CD4-positive, alpha-beta T cell treated with Interleukin-17A for 1 hour (primary cell): ENCODE measurements around the gene MEGF11.
"Not testable (repeated sequence)": the region's sequence is repeated elsewhere in the genome, so short reads cannot be mapped to it uniquely, and the experiment has no call there.

Experiments used
- DNase-seq: peaks from one replicate; pipeline ENCODE4 v3.0.0-alpha.2; 2020

MEGF11 gene

DNA sequence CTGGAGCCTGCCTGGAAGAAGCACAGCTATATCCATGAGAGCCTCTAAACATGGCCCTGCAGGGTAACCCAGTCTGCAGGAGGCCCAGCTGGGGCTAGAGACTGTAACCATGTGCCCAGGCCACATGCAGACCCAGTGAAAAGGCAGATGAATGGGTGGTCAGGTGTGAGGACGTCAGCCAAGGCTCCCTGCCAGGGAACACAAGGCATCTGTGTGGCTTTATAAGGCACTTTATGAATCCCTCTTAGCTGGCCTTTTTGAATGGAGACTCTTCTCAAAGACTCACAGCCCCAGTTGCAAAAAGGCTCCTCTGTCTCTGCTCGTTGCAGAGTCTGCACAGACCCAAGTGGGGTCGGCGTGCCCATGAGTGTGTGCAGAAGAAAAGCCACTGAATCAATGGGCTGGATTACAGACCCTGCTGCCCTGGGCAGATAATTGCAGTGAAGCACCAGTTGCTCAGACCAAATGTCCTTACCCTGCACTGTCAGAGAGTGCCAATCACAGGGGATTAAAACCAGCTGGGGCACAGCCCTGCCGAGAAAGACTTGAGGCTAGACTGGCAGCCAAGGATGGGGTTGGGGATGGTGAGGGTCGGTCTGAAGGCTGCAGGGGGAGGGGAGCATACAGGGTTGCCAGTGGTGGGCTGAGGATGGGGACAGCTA, 230.1 kb downstream of the MEGF11 start:
- DNase-seq, result no peak

DNA sequence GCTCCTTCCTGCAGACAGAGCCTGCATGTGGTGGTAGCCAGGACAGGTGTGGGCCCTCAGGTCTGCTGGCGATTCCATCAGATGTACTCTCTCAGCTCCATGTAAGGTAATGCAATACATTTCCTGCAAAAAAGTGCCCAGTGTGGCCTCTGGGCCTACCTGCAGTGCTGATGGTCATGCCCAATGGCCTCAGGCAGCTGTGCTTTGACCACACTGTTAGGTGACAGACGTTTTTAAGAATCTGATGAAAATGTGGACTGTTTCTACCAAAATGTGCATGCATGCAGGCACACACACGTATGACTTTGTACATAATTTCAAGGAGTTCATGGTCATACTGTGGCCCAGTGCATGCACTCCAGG, 231.4 kb downstream of the MEGF11 start:
- DNase-seq, result no peak

DNA sequence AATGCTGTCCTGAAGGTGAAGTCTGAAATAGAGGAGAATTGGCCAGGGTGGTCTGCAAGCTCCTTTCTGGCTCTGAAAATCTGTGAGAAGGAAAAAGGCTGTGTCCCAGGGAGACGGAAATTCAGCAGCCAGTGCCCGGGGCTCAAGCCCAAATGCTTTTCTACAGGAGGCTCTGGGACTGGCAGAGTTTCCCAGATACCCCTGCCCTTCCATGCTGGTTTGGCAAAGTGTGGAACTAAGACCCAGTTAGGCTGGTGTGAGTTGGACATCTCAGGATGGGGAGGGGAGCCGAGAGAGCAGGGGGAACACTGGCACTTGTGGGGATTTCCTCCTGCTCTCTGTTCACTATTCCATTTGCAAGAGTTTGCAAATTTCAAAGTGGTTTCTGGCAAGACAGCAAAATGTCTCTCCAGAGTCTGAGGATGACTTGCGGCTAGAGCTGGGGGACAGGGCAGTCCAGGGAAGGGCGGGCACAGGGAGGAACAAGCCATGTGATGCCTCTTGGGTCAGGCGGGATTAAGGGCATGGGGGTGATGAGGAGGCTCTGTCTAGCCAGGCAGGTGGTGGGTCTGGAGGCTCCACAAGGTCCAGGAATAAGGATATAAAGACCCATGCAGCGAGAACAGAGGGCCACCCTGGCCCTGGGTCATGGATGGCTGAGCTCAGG, 231.9 kb downstream of the MEGF11 start:
- no peak for DNase-seq

DNA sequence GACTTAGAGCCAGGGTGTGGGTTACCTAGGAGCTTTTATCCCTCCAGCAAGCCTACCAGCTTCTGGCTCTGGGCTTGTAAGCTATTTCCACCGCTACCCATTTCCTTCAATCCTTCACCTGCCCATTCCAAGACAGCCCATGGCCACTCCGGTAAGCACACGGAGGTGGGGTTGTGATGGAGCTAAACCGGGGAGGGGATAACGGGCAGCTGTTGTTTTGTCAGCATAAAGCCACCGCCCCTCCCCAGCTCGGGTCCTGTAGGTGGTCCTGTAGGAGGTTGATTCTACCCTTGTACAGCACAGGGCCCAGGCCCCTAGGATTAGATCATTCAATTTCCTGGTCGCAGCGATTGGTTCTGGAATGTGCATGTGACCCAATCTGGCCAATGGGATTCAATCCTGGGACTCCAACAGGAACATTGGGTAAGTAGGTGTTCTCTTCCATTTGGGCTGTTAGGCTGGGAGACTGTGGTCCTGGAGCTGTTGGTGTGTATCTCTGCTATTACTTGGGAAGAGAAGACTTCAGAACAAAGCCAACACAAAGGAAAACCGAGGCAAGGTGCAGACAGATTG, 233.6 kb downstream of the MEGF11 start:
- DNase-seq, result no peak

DNA sequence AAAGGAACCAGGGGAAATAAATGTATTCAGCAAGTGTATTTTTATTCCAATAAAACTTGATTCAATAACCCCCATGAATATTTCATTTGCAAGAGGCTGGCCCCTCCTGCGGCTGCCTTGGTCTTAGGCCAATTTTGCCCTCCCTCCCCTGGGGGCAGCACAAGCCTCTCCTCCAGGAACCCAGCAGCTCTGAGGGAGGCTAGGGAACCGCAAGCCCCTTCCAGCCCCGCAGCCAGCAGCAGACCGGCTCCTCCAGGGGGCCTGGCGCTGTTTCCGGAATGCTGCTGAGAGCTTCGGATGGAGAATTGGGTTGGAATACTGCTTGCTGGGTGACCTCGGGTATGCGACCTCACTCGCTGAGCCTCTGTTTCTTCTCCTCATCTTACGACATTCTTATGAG, 234.2 kb downstream of the MEGF11 start:
- no peak for DNase-seq

DNA sequence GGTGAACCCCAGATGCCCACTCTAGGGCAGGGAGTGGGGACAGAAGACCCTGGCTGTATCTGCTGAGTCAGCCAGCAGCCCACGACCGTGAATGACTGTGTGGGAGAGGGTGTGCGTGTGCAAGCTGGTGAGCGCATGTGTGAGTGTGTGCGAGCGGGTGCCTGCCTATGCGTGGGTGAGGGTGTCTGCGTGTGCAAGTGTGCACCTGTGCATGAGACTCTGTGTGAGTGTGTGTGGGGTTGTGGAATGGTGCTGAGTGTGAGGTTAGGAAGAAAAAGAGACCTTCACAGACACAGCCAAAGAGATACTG, 235.1 kb downstream of the MEGF11 start:
- no peak for DNase-seq

DNA sequence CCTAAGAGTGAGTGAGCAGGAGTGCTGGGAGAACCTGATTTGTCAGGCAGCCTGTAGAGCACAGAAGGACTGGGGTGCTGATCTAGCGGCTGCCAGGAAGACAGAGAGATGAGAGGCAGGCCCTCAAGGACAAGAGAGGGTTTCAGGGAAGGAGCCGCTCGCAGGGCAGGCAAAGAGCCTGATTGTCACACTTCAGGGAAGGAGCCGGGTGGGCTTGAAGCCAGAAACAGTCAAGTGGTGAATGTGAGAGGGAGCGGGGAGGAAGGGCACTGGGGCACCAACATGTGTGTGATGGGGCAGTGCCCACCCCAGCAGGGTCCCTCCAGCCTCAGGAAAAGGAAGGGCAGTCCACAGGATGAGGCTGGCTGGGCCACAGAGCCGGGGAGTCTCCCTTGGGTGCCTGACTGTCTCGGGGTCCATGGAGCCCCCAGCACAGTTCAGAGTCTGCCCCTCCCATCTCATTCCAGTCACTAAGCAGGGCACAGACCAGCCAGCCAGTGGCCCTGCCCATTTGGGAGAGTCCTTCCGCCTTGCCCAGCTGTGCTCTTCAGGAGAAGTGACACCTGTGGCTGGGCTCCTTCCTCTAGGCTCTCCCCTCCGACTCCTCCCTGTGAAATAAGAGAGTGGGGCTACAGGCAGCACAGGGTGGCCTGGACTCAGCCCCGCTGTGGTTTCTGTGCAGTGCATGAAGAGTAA, 235.6 kb downstream of the MEGF11 start:
- no peak for DNase-seq

DNA sequence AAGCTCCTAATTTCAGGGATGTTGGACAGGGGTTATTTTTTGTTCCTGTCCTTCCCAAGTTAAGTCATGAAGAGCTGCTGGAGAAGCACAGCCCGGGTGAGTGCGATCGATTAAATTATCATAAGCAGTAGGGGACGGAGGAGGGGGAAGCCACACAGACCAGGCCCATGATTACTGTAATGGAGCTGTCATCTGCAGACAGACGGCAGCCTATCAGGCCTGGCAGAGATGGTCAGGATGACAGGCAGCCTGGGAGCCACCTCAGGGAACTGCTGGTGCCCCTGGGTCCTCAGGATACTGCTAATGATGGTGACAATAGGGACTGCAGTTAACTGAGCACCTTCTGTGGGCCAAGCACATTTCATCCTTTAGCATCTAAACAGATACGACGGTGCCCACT, 236.6 kb downstream of the MEGF11 start:
- DNase-seq, result no peak

DNA sequence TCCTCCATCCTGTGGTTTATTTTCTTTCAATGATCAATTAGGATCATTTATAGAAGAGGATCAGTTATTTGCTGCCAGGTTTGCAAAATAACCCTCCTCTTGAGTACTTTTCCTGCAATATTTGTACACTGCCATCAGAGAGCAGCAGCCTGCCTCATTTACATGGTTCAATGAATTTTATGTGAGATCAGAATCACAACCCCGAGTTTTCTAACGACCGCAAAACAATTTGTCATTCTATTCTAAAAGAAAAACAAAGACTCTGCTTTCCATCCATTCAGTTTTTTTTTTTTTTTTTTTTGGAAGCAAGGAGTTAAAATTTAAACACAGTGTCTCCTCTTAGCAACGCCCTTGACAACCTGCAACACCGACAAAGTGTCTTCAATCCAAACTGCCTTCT, 237.4 kb downstream of the MEGF11 start:
- no peak for DNase-seq

DNA sequence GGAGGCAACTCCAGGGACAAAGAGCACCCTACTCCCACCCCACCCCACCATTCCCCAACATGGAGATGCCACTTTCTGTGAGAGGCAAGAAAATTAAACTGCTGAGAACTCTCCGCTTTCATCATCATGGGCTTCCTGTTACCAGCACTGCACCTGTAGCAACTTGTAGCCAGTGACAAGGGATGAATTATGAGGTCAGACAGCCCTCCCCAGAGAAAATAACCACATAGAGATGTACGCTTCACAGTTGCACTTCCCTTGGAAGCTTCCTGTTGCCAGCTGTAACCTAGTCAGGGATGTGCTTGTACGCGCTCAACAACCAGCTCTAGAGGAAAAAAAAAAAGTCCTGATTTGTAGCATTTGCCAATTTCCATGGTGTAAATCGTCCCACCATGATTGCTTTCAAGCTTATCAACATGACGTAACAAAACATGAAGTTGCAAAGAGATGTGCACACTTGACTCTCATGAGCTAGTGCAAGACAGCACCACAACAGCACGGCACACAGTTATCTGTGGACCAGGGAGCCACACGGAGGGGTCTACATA, 238.8 kb downstream of the MEGF11 start:
- no peak for DNase-seq

DNA sequence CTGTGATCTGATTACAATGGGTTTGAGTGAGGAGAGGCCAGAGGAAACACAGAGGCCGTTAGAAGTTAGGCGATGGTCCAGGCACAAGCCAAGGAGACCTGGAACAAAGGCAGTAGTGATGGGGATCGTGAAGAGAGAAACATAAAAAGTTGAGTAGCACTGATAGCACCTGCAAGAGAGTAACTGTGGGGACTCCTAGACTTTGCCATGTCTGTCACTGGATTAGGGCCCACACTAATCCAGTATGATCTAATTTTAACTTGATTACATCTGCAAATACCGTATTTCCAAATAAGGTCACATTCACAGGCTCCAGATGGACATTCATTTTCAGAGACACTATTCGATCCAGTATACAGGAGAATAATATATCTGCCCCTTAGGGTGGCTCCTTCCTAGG, 239.5 kb downstream of the MEGF11 start:
- no peak for DNase-seq

DNA sequence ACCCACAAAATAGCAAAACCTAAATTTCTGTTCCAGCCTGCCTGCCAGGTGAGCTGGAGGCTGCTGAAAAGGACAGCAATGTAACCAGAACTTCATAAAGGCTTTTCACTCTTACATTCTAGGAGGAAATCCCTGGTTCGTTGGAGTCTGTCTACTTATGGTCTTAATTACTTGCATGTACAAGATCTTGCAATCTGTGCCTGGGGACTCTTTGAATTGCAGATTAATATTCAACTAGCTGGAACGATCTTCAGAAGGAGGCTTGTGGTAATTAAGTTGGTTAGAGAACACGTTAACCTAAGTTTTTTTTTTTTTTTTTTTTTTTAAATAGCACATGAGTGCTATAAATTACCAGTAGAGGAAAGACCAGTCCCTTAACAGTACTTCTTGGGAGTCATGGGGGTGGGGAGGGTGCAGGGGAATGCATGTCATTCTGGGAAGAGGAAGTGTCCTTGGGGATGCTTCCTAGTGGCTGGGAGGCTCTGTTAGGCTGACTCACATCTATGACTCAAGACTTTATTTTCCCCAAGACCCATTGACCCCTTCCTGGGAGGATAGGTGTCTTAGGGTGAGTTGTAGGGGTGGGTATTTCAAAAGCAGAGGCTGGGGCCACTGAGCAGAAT, 244.5 kb downstream of the MEGF11 start:
- DNase-seq, result no peak

DNA sequence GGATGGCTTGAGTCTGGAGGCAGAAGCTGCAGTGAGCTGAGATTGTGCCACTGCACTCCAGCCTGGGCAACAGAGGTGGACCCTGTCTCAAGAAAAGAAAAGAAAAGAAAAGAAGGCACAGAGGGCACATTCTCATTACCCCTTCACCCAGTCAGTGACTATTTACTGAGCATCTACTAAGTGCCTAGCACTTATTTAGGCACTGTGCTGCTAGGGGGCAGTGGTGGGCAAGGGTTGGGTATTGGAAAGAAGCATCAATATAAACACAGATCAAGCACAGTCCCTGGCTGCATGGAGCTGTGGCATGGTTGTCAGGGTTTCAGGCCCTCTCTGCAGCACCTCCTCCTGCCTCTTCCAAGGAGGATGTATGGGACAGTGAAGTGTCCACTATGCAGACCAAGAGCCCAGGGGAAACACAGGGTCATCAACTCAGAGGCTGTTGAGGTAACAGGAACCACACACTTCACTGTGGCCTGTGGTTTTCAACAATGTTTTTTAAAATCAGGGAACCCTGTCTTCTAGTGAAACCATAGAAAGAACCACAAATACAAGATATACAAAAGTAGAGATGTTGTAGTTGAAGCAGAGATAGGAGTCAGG, 245.8 kb downstream of the MEGF11 start:
- no peak for DNase-seq

DNA sequence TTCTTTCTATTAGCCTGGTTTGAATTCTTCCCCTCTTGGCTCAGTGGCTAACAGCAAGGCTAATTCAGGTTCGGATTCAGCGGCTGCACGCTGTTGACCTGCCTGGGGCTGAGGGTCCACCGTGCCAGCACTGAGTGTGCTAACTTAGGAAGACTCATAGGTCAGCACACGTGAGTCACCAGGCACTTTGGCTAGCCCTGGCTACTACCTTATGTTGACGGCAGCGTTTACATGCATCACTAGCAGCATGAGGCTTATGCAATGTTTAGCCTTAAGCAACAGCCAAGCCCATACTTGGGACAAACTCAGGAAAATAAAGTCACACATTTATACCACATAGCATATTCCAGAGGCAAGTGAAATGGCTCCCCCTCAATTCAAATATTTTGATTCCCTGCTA, 246.6 kb downstream of the MEGF11 start:
- no peak for DNase-seq

DNA sequence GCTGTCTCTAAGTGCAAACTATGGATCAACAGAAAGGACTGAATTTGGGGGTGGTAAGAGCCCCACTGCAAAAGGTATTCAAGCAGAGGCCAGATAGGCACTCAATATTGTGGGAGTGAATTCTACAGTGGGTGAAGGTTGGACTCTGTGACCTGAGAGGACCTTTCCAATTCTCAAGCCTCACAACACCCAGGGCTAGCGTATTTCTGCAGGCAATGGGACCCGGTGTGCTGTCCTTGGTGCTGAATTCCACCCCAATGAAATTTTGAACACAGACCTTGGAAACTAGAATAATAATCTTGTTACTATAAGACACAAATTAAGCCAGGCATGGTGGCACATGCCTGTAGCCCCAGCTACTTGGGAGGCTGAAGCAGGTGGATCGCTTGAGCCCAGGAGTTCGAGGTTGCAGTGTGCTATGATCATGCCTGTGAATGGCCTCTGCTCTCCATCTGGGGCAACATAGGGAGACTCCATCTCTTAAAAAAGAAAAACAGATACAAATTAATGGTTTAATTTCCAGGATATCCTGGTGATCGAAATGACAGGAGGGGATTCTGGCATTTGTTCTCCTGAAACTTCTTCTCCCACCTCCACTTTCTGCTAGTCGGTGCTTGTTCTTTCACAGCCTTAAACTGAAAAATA, 248.8 kb downstream of the MEGF11 start:
- DNase-seq, result no peak

DNA sequence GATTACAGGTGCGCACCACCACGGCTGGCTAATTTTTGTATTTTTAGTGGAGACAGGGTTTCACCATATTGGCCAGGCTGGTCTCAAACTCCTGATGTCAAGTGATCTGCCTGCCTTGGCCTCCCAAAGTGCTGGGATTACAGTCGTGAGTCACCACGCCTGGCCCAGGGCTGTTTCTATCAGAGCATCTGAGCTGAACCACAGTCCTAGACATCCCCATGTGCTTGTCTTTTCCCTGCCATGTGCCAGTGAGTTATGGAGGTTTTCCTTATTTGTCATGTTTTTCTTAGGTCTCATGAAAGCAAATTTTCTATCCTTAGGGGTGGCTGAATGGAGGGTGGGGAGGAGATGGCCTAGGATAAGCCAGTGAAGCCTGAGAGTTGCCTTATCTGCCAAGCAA, 250.4 kb downstream of the MEGF11 start:
- DNase-seq, result not testable (repeated sequence)

DNA sequence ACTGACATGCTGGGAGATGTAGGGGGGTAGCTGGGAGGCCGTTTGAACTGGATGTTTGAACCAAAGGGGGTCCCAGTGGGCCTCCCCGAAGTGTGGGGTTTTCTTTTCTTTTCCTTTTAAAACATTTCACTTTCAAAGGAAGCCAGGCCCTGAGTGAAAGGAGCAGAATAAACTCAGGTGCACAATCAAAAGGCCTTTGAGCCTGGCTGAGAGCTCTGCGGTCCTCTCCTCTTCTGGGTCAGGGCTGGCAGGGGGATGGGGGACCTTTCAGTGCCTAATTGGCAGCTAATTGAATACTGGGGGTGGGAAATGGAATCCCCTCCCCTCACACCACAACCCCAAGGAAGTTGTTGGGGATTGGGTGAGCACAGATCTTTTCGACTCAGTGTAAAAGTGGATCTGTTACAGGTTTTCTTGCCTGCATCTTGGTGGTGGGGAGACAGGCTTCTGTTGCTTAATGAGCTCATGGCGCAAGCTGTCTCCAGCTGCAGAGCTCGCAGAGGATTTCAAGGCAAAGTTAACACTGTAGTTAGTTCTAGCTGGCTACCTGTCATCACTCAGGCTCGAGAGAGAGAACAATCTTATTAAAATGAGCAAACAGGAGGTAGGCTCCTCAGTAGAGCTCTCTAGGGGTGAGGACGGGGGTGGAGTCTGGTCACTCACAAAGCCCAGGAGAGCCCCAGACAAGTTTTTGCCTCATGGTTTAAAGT, 251.7 kb downstream of the MEGF11 start:
- no peak for DNase-seq

DNA sequence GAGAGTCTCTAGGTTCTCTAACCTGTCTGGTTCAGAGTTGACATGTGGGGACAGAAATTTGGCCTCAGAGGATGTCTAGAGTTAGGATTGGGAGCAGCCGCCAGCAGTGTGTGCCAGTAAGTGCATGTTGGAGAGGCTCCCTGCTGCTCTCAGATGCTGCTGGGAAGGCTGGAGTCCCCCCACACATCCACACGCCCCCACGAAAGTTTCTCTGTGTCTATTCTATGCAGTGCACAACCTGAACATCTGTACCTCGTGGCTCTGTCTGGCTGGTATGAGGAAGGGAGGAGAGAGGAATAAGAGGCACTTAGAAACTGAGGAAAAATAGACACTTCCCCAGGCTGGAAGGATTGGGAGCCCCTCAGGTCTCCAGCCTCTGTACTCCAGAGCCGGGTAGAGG, 252.5 kb downstream of the MEGF11 start:
- DNase-seq, result no peak

DNA sequence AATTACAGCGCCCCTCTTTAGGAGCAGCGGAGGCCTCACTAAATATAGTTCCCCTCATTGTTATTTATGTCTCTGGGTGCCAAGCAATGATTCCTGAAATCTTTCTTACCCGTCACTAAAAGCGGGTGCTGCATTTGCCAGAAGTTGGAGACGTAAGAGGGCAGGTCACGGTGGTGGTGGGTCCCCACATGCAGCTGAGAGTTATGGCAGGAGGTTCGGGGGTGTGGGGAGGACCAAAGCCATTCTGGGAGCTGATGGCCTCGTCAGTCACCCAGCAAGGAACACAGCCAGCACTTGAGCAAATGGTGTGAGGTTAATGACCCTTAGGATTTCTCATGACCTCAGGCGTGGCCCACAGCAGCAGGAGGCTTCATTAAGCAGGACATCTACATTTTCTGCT, 255.1 kb downstream of the MEGF11 start:
- no peak for DNase-seq

DNA sequence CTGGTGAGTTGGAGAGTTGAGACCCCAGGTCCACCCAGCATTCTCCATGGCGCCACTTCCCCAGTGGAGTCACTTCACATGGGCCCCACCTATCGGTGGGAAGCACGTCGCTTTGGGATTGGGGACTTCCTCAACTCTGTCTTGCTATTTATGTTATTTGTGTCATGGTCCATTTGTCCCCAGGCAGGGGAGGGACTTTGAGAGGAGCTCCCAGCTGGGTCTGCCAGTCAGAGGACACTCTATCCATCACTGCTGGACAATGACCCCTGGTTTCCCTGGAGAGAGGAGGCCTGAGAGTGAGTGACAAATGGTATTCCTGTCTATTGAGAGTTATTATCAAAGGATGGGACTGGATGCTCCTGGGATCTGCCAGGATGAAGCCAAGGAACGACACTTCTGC, 256.6 kb downstream of the MEGF11 start:
- DNase-seq, result no peak

DNA sequence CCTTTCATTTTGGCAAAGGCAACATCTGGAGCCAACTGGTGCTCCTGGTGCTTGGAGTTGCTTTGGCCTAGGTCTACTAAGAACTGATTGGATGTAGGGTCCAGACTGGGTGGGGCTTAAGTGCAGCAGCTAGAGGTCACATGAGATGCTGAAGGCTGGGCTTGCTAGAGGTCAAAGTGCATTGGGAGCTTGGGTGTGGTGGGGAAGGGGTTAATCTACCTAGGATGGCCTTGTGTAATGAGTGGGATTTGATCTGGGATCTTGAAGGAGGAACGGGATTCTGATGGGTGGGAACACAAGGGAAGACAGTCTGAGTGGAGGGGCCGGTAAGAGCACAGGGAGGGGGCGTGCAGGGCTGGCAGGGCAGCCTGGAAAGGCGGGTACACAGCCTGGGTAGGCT, 258.7 kb downstream of the MEGF11 start:
- DNase-seq, result no peak

DNA sequence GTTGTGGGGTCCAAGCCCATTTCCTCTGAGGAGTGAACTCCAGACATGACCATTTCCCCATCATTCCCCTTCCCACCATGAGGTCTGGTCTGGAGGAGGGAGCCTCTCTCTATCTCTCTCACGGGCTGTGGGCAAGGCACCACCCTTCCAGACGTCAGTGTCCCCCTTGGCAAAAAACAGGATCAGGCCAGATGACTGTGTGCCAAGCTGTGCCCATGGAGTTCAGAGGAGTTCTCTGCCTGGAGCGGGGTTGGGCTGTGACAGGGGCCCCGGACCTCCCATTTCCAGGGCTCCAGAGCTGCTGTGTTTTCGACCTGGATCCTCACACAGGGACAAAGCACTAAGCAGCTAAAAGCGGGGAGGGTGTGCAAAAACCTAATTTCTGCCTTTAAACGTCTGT, 259.8 kb downstream of the MEGF11 start:
- DNase-seq, result no peak
